Osteoblast (primary cell): Measurements from ENCODE around the gene ADTRP. TPM values are rescaled to one million over a fixed set of nuclear protein-coding genes. Genes with fewer than 3 reads are reported as not detected.

Source experiments
- DNase-seq: peaks from one replicate; pipeline ENCODE4 v3.0.0; 2011; ENCODE audit warnings: low spot score, mixed read lengths; ENCODE audit not compliant: insufficient read length; ENCODE audit errors: missing footprints
- H2AFZ ChIP-seq: 2 replicates; pipeline ENCODE4 v1.6.0; 2011; ENCODE audit warnings: mild to moderate bottlenecking, low read length
- H3K27ac ChIP-seq: 2 replicates; pipeline ENCODE4 v1.5.1; 2011; ENCODE audit warnings: mild to moderate bottlenecking, low read depth, low read length, moderate library complexity
- H3K27me3 ChIP-seq: 2 replicates; pipeline ENCODE4 v1.6.0; 2012; ENCODE audit warnings: mild to moderate bottlenecking, control low read depth, inconsistent platforms, low read length, moderate library complexity; ENCODE audit not compliant: insufficient read depth
- H3K36me3 ChIP-seq: 2 replicates; pipeline ENCODE4 v1.5.1; 2011; ENCODE audit warnings: mild to moderate bottlenecking, low read length, control low read depth, moderate library complexity; ENCODE audit not compliant: insufficient read depth
- H3K4me1 ChIP-seq: 2 replicates; pipeline ENCODE4 v1.5.1; 2011; ENCODE audit warnings: mild to moderate bottlenecking, low read length, control low read depth, moderate library complexity; ENCODE audit not compliant: insufficient read depth
- H3K4me2 ChIP-seq: 2 replicates; pipeline ENCODE4 v1.6.0; 2011; ENCODE audit warnings: mild to moderate bottlenecking, low read length; ENCODE audit not compliant: insufficient read depth
- H3K4me3 ChIP-seq: fragments of 200-600 bp; sonication (generic); 3 replicates; pipeline ENCODE4 v1.5.1; 2012; ENCODE audit warnings: mild to moderate bottlenecking, low read length, inconsistent platforms; ENCODE audit not compliant: insufficient read depth
- H3K79me2 ChIP-seq: 2 replicates; pipeline ENCODE4 v1.6.0; 2012; ENCODE audit warnings: mild to moderate bottlenecking, low read length, control low read depth, inconsistent platforms; ENCODE audit not compliant: insufficient read depth
- H3K9me3 ChIP-seq: 2 replicates; pipeline ENCODE4 v1.5.1; 2011; ENCODE audit warnings: low read depth, low read length, control low read depth
- H4K20me1 ChIP-seq: 2 replicates; pipeline ENCODE4 v1.6.0; 2012; ENCODE audit warnings: mild to moderate bottlenecking, low read length, control low read depth; ENCODE audit not compliant: insufficient read depth
- CTCF ChIP-seq: IDR thresholded peaks from 2 replicates; pipeline ENCODE4 v1.5.1; 2011; ENCODE audit warnings: mild to moderate bottlenecking, low read depth, low read length, moderate library complexity; ENCODE audit errors: extremely low read depth
- total RNA-seq: library from RNA; depleted of rRNA; stranded (reverse); fragments of >200 nt; gene quantifications from 2 replicates; pipeline ENCODE4 v1.2.3, GENCODE V29; 2012

Gene ADTRP
- total RNA-seq, 1 donor, result 0.72 TPM

GRCh38 chr6:11727998-11728961, 50.3 kb downstream of the ADTRP start:
- TF ChIP-seq CTCF, result no peak
- no peak overlapping the region for H3K27ac ChIP-seq
- H3K4me1 ChIP-seq, result peaks cover 14% of the 10 kb centered on the region
- no peak overlapping the region for H3K4me3 ChIP-seq
- no peaks in the 10 kb centered on the region for H3K36me3 ChIP-seq
- DNase-seq, result no peak
- H3K79me2 ChIP-seq, result no peaks in the 10 kb centered on the region
- H4K20me1 ChIP-seq, result no peaks in the 10 kb centered on the region
- H3K9me3 ChIP-seq, result no peaks in the 10 kb centered on the region
- H2AFZ ChIP-seq, result no peak overlapping the region
- H3K27me3 ChIP-seq, result no peaks in the 10 kb centered on the region
- no peak overlapping the region for H3K4me2 ChIP-seq

GRCh38 chr6:11727346-11727997, 51.1 kb downstream of the ADTRP start:
- H3K9me3 ChIP-seq, result no peaks in the 10 kb centered on the region
- H3K36me3 ChIP-seq, result no peaks in the 10 kb centered on the region
- no peak overlapping the region for H3K27ac ChIP-seq
- no peak for DNase-seq
- peaks cover 11% of the 10 kb centered on the region for H3K4me1 ChIP-seq
- TF ChIP-seq CTCF, result no peak
- H3K4me2 ChIP-seq, result no peak overlapping the region
- no peak overlapping the region for H3K4me3 ChIP-seq
- no peak overlapping the region for H2AFZ ChIP-seq
- no peaks in the 10 kb centered on the region for H3K79me2 ChIP-seq
- H3K27me3 ChIP-seq, result no peaks in the 10 kb centered on the region
- no peaks in the 10 kb centered on the region for H4K20me1 ChIP-seq

- no peak for TF ChIP-seq CTCF
- no peak overlapping the region for H3K4me2 ChIP-seq
- no peak for DNase-seq
- H2AFZ ChIP-seq, result no peak overlapping the region
- no peak overlapping the region for H3K27ac ChIP-seq
- no peaks in the 10 kb centered on the region for H3K4me1 ChIP-seq
- H3K36me3 ChIP-seq, result no peaks in the 10 kb centered on the region
- H3K9me3 ChIP-seq, result no peaks in the 10 kb centered on the region
- no peaks in the 10 kb centered on the region for H3K27me3 ChIP-seq
- H3K79me2 ChIP-seq, result no peaks in the 10 kb centered on the region
- no peaks in the 10 kb centered on the region for H4K20me1 ChIP-seq
- no peak overlapping the region for H3K4me3 ChIP-seq
Measured at GRCh38 chr6:11724286-11724685, 54.3 kb downstream of the ADTRP start.
